CD4-positive, CD25-positive, alpha-beta regulatory T cell (primary cell): Measurements from ENCODE around the gene ALG3. TPM values are rescaled to one million over a fixed set of nuclear protein-coding genes. Genes with fewer than 3 reads are reported as not detected.

Experiments
- ATAC-seq, 2 donors: fragments of 150-1000 bp; cut with Tn5 transposase; one replicate each; pipeline ENCODE4 v1.10.0; 2021; ENCODE audit warnings: low read depth in 2 of 2, moderate number of reproducible peaks in 2 of 2, moderate library complexity in 1 of 2
- DNase-seq, 3 donors: peaks; one replicate each; pipeline versions ENCODE4 v3.0.0 to v3.0.0-alpha.2; 2012 to 2022; ENCODE audit warnings: mixed read lengths in 1 of 3
- H3K27ac ChIP-seq: one replicate; pipeline ENCODE4 v1.7.0; 2013; ENCODE audit warnings: mild to moderate bottlenecking, low read length; ENCODE audit not compliant: insufficient read depth, poor library complexity, severe bottlenecking
- H3K27me3 ChIP-seq: one replicate; pipeline ENCODE4 v1.7.0; 2013; ENCODE audit warnings: low read length; ENCODE audit not compliant: control insufficient read depth, insufficient read depth
- H3K36me3 ChIP-seq: one replicate; pipeline ENCODE4 v1.7.0; 2013; ENCODE audit warnings: mild to moderate bottlenecking, low read length, moderate library complexity; ENCODE audit not compliant: control insufficient read depth, insufficient read depth
- H3K4me1 ChIP-seq: 2 replicates; pipeline ENCODE4 v1.7.0; 2013; ENCODE audit warnings: mild to moderate bottlenecking, low read length; ENCODE audit not compliant: insufficient read depth, control insufficient read depth, poor library complexity, severe bottlenecking
- H3K4me3 ChIP-seq: one replicate; pipeline ENCODE4 v1.7.0; 2013; ENCODE audit warnings: low read depth, mild to moderate bottlenecking, low read length, moderate library complexity
- H3K9me3 ChIP-seq, 2 experiments: 1 replicate in 1 of 2; 2 replicates in 1 of 2; pipeline ENCODE4 v1.7.0; 2013; ENCODE audit warnings: low read length in 2 of 2, mild to moderate bottlenecking in 1 of 2, moderate library complexity in 1 of 2; ENCODE audit not compliant: control insufficient read depth in 2 of 2
- H3K27ac Mint-ChIP-seq, 3 donors: one replicate each; pipeline ENCODE4 v1.8.0; 2020 to 2022; ENCODE audit warnings: mild to moderate bottlenecking in 3 of 3, mixed read lengths in 3 of 3, moderate library complexity in 2 of 3
- H3K27me3 Mint-ChIP-seq: one replicate; pipeline ENCODE4 v1.8.0; 2022; ENCODE audit warnings: mild to moderate bottlenecking, mixed read lengths
- H3K36me3 Mint-ChIP-seq: one replicate; pipeline ENCODE4 v1.8.0; 2020; ENCODE audit warnings: mixed read lengths
- H3K4me1 Mint-ChIP-seq, 4 donors: one replicate each; pipeline ENCODE4 v1.8.0; 2020 to 2022; ENCODE audit warnings: mixed read lengths in 4 of 4, mild to moderate bottlenecking in 1 of 4
- H3K4me3 Mint-ChIP-seq, 4 donors: one replicate each; pipeline ENCODE4 v1.8.0; 2020 to 2022; ENCODE audit warnings: mild to moderate bottlenecking in 4 of 4, mixed read lengths in 4 of 4, moderate library complexity in 3 of 4
- H3K9me3 Mint-ChIP-seq, 7 donors: one replicate each; pipeline ENCODE4 v1.8.0; 2020 to 2022; ENCODE audit warnings: mixed read lengths in 7 of 7, mild to moderate bottlenecking in 3 of 7, moderate library complexity in 2 of 7
- polyA plus RNA-seq, 4 donors: library from polyadenylated mRNA; unstranded; fragments of 300-500 nt; fragmentation: Illumina TruSeq; gene quantifications; one replicate each; pipeline ENCODE4 v1.2.3, GENCODE V29; 2021
- total RNA-seq: library from RNA; stranded (reverse); gene quantifications from one replicate; pipeline ENCODE4 v1.2.3, GENCODE V29; 2022

Gene ALG3
- total and polyA plus RNA-seq, 5 donors from 2014 or later, result 22.6 to 64.0 (median 55.0) TPM

DNA sequence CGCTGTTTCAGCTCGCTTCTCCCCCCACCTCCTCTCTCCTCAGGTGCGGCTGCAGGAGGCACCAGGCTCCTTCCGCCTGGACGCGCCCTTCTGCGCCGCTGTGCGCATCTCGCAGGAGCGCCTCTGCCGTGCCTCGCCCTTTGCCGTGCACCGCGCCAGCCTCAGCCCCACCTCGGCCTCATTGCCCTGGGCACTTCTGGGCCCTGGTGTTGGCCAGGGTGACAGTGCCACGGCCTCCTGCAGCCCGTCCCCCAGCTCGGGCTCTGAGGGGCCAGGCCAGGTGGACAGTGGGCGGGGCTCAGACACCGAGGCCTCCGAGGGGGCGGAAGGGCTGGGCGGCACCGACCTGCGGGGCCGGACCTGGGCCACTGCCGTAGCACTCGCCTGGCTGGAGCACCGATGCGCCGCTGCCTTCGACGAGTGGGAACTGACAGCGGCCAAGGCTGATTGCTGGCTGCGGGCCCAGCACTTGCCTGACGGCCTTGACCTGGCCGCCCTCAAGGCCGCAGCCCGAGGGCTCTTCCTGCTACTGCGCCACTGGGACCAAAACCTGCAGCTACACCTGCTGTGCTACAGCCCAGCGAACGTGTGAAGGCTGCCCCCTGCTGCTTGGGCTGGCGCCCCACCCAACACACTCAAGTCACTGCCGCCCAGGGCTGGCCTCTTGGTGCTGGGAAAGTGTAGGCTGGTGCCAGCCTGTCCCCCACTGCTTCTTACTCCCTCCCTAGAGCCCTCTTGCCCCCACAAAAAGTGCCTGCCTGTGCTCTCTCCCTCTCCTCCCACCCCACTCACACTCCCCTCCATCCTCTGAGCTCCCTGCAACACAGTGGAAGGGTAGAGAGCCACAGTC is 7.1 kb downstream of the ALG3 start:
- Mint-ChIP-seq H3K9me3 (peaks cover 0 to 2% (median 0%) of the 10 kb centered on the region in 7 donors), H3K27ac (no peak overlapping the region)
- DNase-seq, result peak in 1 of 3 donors; percentile 39

DNA sequence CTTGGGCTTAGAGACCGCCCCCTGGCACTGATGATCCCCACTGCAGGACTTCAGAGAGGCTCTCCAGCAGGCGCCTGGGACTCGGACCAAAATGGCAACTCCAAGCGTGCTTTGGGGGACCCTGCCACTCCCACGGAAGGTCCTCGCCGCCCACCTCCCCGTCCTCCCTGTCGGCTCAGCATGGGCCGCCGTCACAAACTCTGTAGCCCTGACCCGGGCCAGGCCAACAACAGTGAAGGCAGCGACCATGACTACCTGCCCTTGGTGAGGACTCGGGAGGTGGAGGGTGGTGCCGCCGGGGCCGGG is 7.7 kb downstream of the ALG3 start:
- Histone ChIP-seq H3K4me3 (no peak overlapping the region), H3K36me3 (peaks cover 40% of the 10 kb centered on the region), H3K4me1 (no peaks in the 10 kb centered on the region), H3K9me3 (no peaks in the 10 kb centered on the region), H3K27ac (no peak overlapping the region), H3K27me3 (no peaks in the 10 kb centered on the region)
- Mint-ChIP-seq H3K27ac (no peak overlapping the region), H3K9me3 (peaks cover 0 to 2% (median 0%) of the 10 kb centered on the region in 7 donors), H3K4me1 (peaks cover 0 to 7% (median 3%) of the 10 kb centered on the region in 4 donors), H3K27me3 (no peaks in the 10 kb centered on the region), H3K36me3 (peaks cover 31% of the 10 kb centered on the region), H3K4me3 (no peak overlapping the region)
- DNase-seq (no peak), ATAC-seq (no peak)

More for the DNA sequence above, 7.1 kb downstream of the ALG3 start:
- Histone ChIP-seq H3K27ac (no peak overlapping the region), H3K4me1 (no peaks in the 10 kb centered on the region), H3K27me3 (no peaks in the 10 kb centered on the region), H3K36me3 (peaks cover 40% of the 10 kb centered on the region), H3K9me3 (no peaks in the 10 kb centered on the region), H3K4me3 (no peak overlapping the region)
- Mint-ChIP-seq H3K4me3 (no peak overlapping the region), H3K36me3 (peaks cover 31% of the 10 kb centered on the region), H3K4me1 (peaks cover 0 to 10% (median 3%) of the 10 kb centered on the region in 4 donors), H3K27me3 (no peaks in the 10 kb centered on the region)
- ATAC-seq, result peak in 1 of 2 donors; percentile 32

DNA sequence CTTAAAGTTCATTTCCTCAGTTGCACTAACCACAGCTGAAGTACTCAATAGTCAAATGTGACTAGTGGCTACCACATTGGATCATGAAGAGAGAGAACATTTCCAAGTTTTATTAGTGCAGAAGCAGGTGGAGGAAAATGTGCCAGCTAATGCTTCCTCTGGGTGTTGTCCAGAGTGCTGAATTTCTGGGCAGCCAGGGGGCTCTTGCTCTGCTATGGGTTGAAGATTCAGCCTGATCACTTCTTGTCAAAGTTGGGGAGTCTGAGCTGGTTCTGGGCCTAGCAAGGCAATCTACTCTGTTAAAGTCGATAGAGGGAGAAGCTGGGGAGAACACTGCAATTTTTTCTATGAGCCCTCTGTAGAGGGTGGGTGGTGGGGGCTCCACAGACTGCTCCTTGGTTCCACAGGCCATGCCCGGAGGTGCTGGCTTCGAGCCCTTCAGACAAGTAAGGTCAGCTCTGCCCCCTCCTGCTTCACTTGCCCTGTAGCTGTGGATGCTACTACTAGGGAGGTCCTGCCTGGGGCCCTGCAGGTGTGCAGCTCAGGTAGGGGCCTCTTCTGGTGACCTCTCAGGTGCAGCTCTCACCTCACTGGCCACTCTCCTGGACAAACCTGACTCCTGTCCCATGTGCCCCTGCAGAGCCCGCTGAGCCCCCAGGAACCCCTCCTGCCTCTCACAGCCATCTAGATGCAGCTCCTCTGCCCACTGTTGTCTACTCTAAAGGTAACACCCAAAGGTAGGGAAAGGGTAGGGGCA is 8.2 kb downstream of the ALG3 start:
- no peaks in the 10 kb centered on the region for H3K4me1 ChIP-seq
- no peak overlapping the region for H3K27ac ChIP-seq
- no peaks in the 10 kb centered on the region for H3K9me3 ChIP-seq
- no peak overlapping the region for H3K4me3 ChIP-seq
- DNase-seq (no peak), ATAC-seq (no peak)
- H3K27ac Mint-ChIP-seq, result no peak overlapping the region
- H3K9me3 Mint-ChIP-seq, result peaks cover 0 to 2% (median 0%) of the 10 kb centered on the region in 7 donors
- H3K36me3 Mint-ChIP-seq, result peaks cover 26% of the 10 kb centered on the region
- H3K27me3 Mint-ChIP-seq, result peaks cover 2% of the 10 kb centered on the region
- peaks cover 0 to 5% (median 1%) of the 10 kb centered on the region in 4 donors for H3K4me1 Mint-ChIP-seq
- H3K27me3 ChIP-seq, result no peaks in the 10 kb centered on the region
- peak overlapping the region in 1 of 4 donors; percentile 79 for H3K4me3 Mint-ChIP-seq
- peaks cover 36% of the 10 kb centered on the region for H3K36me3 ChIP-seq

DNA sequence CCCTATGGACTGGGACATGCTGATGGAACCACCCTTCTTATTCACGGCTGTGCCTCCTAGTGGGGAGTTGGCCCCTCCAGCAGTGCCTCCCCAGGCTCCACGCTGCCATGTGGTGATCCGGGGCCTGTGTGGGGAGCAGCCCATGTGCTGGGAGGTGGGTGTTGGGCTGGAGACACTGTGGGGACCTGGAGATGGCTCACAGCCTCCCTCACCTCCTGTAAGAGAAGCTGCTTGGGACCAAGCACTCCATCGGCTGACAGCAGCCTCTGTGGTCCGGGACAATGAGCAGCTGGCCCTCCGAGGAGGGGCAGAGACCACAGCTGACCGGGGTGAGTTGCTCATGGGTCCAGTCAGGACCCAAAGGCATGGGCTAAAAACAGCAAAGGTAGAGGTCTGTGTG is 9.1 kb downstream of the ALG3 start:
- Mint-ChIP-seq H3K27me3 (peaks cover 6% of the 10 kb centered on the region), H3K4me3 (no peak overlapping the region)

DNA sequence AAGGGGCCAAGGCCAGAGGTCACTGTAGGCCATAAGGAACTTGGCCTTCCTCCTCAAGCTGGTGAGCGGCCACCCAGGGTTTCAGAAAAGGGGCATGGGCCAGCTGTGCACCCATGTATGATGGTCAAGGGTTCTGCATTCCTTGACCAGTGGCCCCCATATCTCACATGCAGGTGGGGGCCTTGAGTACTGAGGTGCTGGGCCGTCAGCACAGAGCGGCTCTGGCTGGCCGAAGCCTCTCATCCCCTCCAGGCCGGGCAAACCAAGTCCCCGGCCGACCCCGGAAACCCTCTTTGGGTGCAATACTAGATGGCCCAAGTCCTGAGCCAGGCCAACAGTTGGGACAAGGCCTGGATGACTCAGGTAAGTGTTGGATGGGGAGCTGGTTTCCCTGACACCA is 9.5 kb downstream of the ALG3 start:
- no peak for ATAC-seq
- Mint-ChIP-seq H3K27ac (no peak overlapping the region), H3K4me1 (peaks cover 0 to 5% (median 0%) of the 10 kb centered on the region in 4 donors)

More for the DNA sequence above, 9.1 kb downstream of the ALG3 start:
- H3K36me3 Mint-ChIP-seq, result peaks cover 21% of the 10 kb centered on the region
- no peak for DNase-seq
- no peak for ATAC-seq
- Histone ChIP-seq H3K4me1 (no peaks in the 10 kb centered on the region), H3K9me3 (no peaks in the 10 kb centered on the region), H3K36me3 (peaks cover 28% of the 10 kb centered on the region), H3K4me3 (no peak overlapping the region), H3K27ac (no peak overlapping the region), H3K27me3 (no peaks in the 10 kb centered on the region)
- H3K27ac Mint-ChIP-seq, result peak overlapping the region in 1 of 3 donors; percentile 59
- H3K4me1 Mint-ChIP-seq, result peaks cover 0 to 5% (median 0%) of the 10 kb centered on the region in 4 donors
- peaks cover 0 to 2% (median 0%) of the 10 kb centered on the region in 7 donors for H3K9me3 Mint-ChIP-seq

DNA sequence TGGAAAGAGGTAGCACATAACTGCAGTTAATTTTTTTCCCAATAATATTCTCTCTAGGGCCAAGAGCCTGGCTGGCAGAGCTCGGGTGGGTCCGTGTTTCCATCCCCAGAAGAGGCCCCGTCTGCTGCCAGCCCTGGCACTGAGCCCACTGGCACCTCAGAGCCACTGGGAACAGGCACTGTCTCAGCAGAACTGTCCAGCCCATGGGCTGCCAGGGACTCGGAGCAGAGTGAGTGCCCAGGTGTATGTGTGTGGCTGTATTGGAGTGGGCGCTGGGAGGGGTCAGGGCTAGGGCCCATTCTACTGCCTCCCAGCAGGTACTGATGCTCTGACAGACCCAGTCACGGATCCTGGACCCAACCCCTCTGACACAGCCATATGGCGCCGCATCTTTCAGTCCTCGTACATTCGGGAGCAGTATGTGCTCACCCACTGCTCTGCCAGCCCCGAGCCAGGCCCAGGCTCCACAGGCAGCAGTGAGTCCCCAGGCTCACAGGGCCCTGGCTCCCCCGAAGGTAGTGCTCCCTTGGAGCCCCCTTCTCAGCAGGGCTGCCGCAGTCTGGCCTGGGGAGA is 10.4 kb downstream of the ALG3 start:
- H3K27me3 Mint-ChIP-seq, result peaks cover 16% of the 10 kb centered on the region
- no peak overlapping the region for H3K4me3 Mint-ChIP-seq
- no peaks in the 10 kb centered on the region for H3K9me3 ChIP-seq
- peaks cover 11% of the 10 kb centered on the region for H3K36me3 Mint-ChIP-seq
- no peak overlapping the region for H3K27ac Mint-ChIP-seq
- H3K27ac ChIP-seq, result no peak overlapping the region
- peaks cover 0 to 2% (median 0%) of the 10 kb centered on the region in 7 donors for H3K9me3 Mint-ChIP-seq
- H3K4me1 Mint-ChIP-seq, result peaks cover 0 to 5% (median 0%) of the 10 kb centered on the region in 4 donors
- ATAC-seq (no peak), DNase-seq (no peak)
- no peak overlapping the region for H3K4me3 ChIP-seq
- no peaks in the 10 kb centered on the region for H3K27me3 ChIP-seq
- no peaks in the 10 kb centered on the region for H3K4me1 ChIP-seq
- peaks cover 15% of the 10 kb centered on the region for H3K36me3 ChIP-seq

More for the DNA sequence above, 9.5 kb downstream of the ALG3 start:
- H3K27me3 Mint-ChIP-seq, result peaks cover 9% of the 10 kb centered on the region
- H3K36me3 ChIP-seq, result peaks cover 23% of the 10 kb centered on the region
- H3K27ac ChIP-seq, result no peak overlapping the region
- H3K4me1 ChIP-seq, result no peaks in the 10 kb centered on the region
- H3K4me3 ChIP-seq, result no peak overlapping the region
- peak overlapping the region in 1 of 4 donors; percentile 11 for H3K4me3 Mint-ChIP-seq
- no peak for DNase-seq
- peaks cover 0 to 2% (median 0%) of the 10 kb centered on the region in 7 donors for H3K9me3 Mint-ChIP-seq
- H3K9me3 ChIP-seq, result no peaks in the 10 kb centered on the region
- H3K36me3 Mint-ChIP-seq, result peaks cover 18% of the 10 kb centered on the region
- no peaks in the 10 kb centered on the region for H3K27me3 ChIP-seq

DNA sequence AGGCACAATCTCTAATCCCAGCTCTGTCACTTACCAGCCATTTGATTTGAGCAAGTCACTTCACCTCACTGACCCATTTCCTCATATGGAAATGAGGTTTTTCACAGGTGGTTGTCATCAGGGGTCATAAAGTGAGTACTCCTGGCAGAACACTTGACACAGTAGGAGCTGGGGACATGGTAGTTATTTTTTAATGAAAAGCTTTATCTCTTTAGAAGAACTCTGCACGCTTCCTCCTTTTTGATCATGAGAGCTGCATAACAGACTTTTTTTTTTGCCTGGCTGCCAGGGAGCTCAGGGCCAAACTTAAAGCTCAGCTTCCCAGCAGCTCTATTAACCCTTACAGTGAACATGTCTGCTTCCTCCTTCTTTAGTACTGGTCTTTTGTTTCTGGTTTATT is 11.0 kb downstream of the ALG3 start:
- Histone ChIP-seq H3K27me3 (peaks cover 2% of the 10 kb centered on the region), H3K27ac (no peak overlapping the region)
- no peak for ATAC-seq

More for the DNA sequence above, 11.0 kb downstream of the ALG3 start:
- DNase-seq, result no peak
- peaks cover 7% of the 10 kb centered on the region for H3K36me3 Mint-ChIP-seq
- Histone ChIP-seq H3K9me3 (no peaks in the 10 kb centered on the region), H3K4me3 (no peak overlapping the region), H3K36me3 (peaks cover 10% of the 10 kb centered on the region), H3K4me1 (no peaks in the 10 kb centered on the region)
- peaks cover 0 to 4% (median 0%) of the 10 kb centered on the region in 4 donors for H3K4me1 Mint-ChIP-seq
- H3K4me3 Mint-ChIP-seq, result no peak overlapping the region
- H3K27me3 Mint-ChIP-seq, result peaks cover 16% of the 10 kb centered on the region
- H3K27ac Mint-ChIP-seq, result no peak overlapping the region
- peaks cover 0 to 2% (median 0%) of the 10 kb centered on the region in 7 donors for H3K9me3 Mint-ChIP-seq
